Measurements from ENCODE around the gene ZDBF2.
"Not testable (repeated sequence)": the region's sequence is repeated elsewhere in the genome, so short reads cannot be mapped to it uniquely, and the experiment has no call there.

ZDBF2 gene

GRCh38 chr2:206259376-206260187 lies 14.9 kb upstream of the ZDBF2 start:
- DNase-seq (ENCODE audit: low spot score) = no peak

GRCh38 chr2:206260188-206261012 lies 14.1 kb upstream of the ZDBF2 start:
- peak; percentile 26 for DNase-seq (ENCODE audit: low spot score)

DNA sequence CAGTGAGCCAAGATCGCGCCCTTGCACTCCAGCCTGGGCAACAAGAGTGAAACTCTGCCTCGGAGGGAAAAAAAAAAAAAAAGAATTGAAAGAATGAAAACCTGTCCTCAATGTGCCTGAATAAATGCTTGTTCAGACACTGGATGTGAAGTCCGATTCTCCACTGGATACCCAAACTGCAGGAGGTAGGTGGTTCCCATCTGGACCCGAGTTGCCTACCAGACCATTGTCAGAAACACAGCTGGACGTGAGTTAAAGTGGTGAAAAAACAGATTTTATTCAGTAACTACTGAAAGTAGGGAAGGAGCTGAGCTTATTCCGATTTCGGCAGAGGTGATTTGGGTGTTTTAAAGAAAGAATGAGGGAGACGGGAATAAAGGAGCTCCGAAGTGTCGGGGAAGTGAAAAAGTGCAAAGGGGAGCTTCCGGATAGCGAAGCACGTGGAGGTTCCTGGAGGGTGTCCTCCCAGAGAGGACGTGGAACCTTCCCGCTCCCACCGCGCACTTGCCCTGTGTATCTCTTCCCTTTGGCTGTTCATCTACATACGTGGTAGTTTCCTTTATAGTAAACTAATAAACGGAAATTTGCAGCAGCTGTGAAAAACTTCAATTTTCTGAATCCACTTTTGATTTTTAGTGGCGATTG lies 10.4 kb upstream of the ZDBF2 start:
- DNase-seq (ENCODE audit: low spot score) = no peak

DNA sequence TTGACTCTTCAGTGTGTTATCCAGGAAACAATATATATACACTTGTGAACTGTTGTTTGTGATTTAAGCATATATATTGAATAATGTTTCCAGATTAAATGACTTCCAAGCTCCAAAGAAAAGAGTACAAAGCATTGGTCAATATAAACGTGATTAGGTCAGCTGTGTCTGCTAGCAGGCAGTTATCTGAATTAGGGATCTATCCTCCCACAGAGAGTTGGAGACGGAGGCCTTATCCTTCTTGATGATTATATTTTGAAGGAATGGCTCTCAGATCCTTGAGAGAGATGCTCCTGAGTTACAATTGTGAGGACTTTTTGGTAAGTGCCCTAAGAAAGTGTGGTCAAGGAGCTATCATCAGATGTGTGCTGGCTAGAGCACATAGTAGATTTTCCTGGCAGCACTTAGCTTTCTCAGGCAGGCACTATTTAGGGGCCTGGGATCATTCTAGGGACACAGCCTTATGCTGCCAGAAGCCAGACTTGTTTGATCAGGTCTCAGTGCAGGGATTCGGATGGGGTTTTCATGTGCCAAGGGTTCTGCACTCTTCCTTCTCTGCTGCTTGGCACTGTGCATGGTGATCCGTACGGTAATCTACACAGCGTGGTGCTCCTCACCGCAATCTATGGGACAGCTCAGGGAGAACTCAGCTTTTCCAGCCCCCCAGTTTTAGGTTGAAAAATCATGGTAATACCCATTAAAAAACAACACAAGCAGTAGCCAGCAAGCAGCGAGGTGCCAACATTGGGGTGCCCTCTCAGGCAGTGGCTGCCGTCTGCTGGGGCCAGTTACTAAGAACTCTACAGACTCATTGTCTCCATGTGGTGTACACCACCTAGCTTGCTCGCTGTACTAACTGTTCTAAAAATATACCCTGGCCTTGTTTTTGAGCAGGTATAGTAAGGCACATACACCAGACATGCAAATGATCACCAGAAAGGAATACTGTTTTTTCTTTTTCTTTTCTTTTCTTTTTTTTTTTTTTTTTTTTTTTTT lies 8.0 kb upstream of the ZDBF2 start:
- no peak for DNase-seq (ENCODE audit: low spot score)

- DNase-seq (ENCODE audit: low spot score) = no peak
Measured at GRCh38 chr2:206267567-206267966, 6.9 kb upstream of the ZDBF2 start.

DNA sequence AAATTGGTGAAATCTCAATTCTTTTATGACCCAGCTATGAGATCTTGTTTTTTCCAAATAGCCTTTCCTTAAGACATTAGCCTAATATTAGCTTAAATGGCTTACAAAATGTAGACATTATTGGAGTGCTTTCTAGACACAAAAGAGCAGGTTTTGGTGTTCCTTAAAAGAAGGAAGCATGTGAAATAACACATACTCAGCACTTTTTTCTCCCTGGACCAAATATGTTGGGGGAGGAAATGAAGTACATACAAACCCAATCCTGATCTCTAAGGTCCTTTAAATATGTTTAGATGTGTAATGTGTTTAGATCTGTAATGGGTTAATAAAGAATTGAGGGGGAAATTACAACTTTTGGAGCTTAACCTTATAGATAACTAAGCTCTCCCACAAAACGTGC lies 3.4 kb upstream of the ZDBF2 start:
- DNase-seq (ENCODE audit: low spot score) = no peak

- DNase-seq (ENCODE audit: low spot score) = no peak
Measured at GRCh38 chr2:206273905-206274304, 558 bp upstream of the ZDBF2 start.

- DNase-seq (ENCODE audit: low spot score) = no peak
Measured at GRCh38 chr2:206275312-206276055, 1.0 kb downstream of the ZDBF2 start.

GRCh38 chr2:206276169-206276942 lies 1.9 kb downstream of the ZDBF2 start:
- no peak for DNase-seq (ENCODE audit: low spot score)

GRCh38 chr2:206277503-206277902 lies 3.0 kb downstream of the ZDBF2 start:
- DNase-seq (ENCODE audit: low spot score) = no peak

GRCh38 chr2:206282746-206283145 lies 8.3 kb downstream of the ZDBF2 start:
- DNase-seq (ENCODE audit: low spot score) = no peak

DNA sequence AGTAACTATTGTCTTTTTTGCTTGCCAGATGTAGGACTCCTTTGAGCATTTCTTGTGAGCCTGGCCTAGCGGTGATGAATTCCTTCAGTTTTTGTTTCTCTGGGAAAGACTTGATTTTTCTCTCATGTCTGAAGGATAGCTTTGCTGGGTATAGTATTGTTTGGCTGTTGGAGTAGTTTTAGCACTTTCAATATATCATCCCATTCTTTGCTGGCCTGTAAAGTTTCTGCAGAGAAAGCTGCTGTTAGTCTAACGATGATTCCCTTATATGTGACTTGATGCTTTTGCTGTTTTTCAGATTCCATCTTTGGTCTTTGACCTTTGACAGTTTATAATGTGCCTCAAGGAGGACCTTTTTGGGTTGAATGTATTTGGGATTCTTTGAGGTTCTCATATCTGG lies 12.7 kb downstream of the ZDBF2 start:
- DNase-seq (ENCODE audit: low spot score) = no peak

DNA sequence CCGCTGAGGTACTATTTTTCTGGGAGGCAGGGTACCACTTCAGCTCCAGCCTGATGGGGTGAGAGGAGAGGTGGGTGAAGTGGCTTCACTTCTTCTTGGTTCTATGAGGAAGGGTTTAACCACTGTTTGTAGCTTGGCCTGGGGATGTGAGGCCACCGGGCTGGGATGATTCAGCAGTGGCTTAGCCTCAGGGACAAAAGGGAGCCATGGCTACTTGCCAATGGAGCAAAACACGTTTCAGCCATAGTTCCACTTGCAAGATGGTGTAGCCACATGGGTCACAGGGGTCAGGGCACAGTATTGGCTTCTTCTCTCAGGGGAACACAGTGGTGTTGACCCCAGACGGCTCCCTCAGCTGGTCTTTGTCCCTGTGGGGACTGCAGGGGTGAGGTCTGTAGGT lies 14.9 kb downstream of the ZDBF2 start:
- no peak for DNase-seq (ENCODE audit: low spot score)

GRCh38 chr2:206296128-206296527 lies 21.7 kb downstream of the ZDBF2 start:
- DNase-seq (ENCODE audit: low spot score) = no peak

DNA sequence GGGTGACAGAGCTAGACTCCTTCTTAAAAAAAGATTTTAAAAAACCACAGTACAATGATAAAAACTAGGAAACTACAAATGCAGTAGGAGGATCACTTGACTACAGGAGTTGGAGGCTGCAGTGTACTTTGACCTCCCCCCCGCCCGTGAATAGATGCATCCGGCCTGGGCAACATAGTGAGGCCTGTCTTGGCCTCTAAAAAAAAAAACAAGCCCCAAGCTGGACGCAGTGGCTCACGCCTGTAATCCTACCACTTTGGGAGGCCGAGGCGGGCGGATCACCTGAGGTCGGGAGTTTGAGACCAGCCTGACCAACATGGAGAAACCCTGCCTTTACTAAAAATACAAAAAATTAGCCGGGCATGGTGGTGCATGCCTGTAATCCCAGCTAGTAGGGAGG lies 25.1 kb downstream of the ZDBF2 start:
- DNase-seq (ENCODE audit: low spot score) = not testable (repeated sequence)

DNA sequence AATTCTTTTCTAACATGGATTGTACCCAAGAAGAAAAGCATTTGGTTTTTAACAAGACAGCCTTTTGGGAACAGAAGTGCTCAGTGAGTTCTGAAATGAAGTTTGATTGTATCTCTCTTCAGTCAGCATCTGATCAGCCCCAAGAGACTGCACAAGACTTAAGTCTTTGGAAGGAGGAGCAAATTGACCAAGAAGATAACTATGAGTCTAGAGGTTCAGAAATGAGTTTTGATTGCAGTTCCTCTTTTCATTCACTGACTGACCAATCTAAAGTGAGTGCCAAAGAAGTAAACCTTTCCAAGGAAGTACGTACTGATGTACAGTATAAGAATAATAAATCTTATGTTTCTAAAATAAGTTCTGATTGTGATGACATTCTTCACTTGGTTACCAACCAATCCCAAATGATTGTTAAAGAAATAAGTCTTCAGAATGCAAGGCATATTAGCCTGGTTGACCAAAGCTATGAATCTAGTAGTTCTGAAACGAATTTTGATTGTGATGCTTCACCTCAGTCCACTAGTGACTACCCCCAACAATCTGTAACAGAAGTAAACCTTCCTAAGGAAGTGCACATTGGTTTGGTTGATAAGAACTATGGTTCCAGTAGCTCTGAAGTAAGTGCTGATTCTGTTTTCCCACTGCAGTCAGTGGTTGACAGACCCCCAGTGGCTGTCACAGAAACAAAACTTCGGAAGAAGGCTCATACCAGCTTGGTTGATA lies 31.2 kb downstream of the ZDBF2 start:
- DNase-seq (ENCODE audit: low spot score) = no peak

GRCh38 chr2:206311026-206311425 lies 36.6 kb downstream of the ZDBF2 start:
- no peak for DNase-seq (ENCODE audit: low spot score)

DNA sequence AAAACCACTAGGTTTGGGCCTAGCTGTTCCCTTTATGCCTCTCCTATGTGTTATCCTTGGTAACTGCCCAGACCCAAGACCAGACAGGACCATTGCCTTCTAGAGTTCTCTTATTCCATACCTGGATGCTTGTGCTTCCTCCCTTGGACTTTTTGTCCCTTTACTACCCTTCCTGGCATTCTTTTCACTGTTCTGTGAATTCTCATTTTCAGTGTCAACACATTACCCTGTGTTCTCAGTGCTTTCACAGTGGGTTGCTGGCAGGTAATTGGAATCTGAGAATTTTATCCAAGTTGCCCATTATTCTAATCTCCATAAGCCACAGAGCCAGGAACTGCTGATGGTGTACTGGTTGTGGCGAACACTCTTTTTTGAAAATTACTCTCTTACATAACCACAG lies 41.7 kb downstream of the ZDBF2 start:
- DNase-seq (ENCODE audit: low spot score) = no peak

DNA sequence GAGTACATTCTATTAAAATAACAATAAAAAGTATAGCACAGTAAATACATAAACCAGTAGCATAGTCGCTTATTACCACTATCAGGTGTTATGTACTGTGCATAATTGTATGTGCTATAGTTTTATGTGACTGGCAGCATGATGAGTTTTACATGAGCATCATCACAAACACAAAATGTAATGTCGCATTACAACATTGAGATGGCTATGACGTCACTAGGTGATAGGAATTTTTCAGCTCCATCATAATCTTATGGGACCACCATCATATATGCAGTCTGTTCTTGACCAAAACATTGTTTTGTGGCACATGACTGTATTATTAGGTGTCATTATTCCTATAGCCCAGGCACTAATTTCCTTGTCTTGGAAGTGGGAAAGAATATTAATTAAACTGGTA lies 48.6 kb downstream of the ZDBF2 start:
- DNase-seq (ENCODE audit: low spot score) = no peak

Data from hematopoietic multipotent progenitor cell treated with erythropoietin and hydrocortisone succinate and interleukin-3 and kit ligand, for 17 days (in vitro differentiated cells).